ENCODE data around the gene BCL11A. TPM values are rescaled to one million over a fixed set of nuclear protein-coding genes. Genes with fewer than 3 reads are reported as not detected.

The BCL11A gene
- total and polyA plus RNA-seq, 9 donors, result 0.81 to 5.7 (median 3.2) TPM; not detected in 1

GRCh38 chr2:60474301-60474700, 79.2 kb downstream of the BCL11A start:
- Histone ChIP-seq H3K4me1 (ENCODE audit: insufficient read depth) (no peaks in the 10 kb centered on the region), H3K36me3 (no peaks in the 10 kb centered on the region), H3K27me3 (no peaks in the 10 kb centered on the region), H3K4me3 (no peak overlapping the region), H3K9me3 (no peaks in the 10 kb centered on the region), H3K27ac (no peak overlapping the region)
- intact Hi-C loops (cut with DNase I), result no loop called here
- TF ChIP-seq POLR2A (IDR thresholded peaks at IDR 0.05), result no peak
- TF ChIP-seq EP300 (IDR thresholded peaks at IDR 0.05), result no peak
- TF ChIP-seq, protein P1, sequence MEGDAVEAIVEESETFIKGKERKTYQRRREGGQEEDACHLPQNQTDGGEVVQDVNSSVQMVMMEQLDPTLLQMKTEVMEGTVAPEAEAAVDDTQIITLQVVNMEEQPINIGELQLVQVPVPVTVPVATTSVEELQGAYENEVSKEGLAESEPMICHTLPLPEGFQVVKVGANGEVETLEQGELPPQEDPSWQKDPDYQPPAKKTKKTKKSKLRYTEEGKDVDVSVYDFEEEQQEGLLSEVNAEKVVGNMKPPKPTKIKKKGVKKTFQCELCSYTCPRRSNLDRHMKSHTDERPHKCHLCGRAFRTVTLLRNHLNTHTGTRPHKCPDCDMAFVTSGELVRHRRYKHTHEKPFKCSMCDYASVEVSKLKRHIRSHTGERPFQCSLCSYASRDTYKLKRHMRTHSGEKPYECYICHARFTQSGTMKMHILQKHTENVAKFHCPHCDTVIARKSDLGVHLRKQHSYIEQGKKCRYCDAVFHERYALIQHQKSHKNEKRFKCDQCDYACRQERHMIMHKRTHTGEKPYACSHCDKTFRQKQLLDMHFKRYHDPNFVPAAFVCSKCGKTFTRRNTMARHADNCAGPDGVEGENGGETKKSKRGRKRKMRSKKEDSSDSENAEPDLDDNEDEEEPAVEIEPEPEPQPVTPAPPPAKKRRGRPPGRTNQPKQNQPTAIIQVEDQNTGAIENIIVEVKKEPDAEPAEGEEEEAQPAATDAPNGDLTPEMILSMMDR (IDR thresholded peaks at IDR 0.05), result no peak
- DNase-seq, result no peak
- WGBS, 3 donors, result 71 to 76% (median 71%) methylated on average over 2 of the region's 2 CpGs

- H3K4me1 ChIP-seq (ENCODE audit: insufficient read depth), result no peaks in the 10 kb centered on the region
- no peaks in the 10 kb centered on the region for H3K36me3 ChIP-seq
- TF ChIP-seq, protein P1 (IDR thresholded peaks at IDR 0.05), result no peak
- TF ChIP-seq EP300 (IDR thresholded peaks at IDR 0.05) (no peak), POLR2A (IDR thresholded peaks at IDR 0.05) (no peak)
- 91 to 93% (median 92%) methylated on average over 3 of the region's 3 CpGs for WGBS, 3 donors
- no peaks in the 10 kb centered on the region for H3K27me3 ChIP-seq
- intact Hi-C loops (cut with DNase I), result no loop called here
- H3K27ac ChIP-seq, result no peak overlapping the region
- DNase-seq, result no peak
- H3K9me3 ChIP-seq, result no peaks in the 10 kb centered on the region
- no peak overlapping the region for H3K4me3 ChIP-seq
Observed at GRCh38 chr2:60473546-60473945, 79.9 kb downstream of the BCL11A start.

GRCh38 chr2:60472663-60473289, 80.7 kb downstream of the BCL11A start:
- Histone ChIP-seq H3K36me3 (no peaks in the 10 kb centered on the region), H3K27ac (no peak overlapping the region), H3K4me1 (ENCODE audit: insufficient read depth) (no peaks in the 10 kb centered on the region), H3K27me3 (no peaks in the 10 kb centered on the region), H3K9me3 (no peaks in the 10 kb centered on the region), H3K4me3 (no peak overlapping the region)
- intact Hi-C loops (cut with DNase I), result no loop called here
- 89 to 91% (median 90%) methylated on average over 5 of the region's 5 CpGs for WGBS, 3 donors
- TF ChIP-seq EP300 (IDR thresholded peaks at IDR 0.05), result no peak
- no peak for TF ChIP-seq POLR2A (IDR thresholded peaks at IDR 0.05)
- TF ChIP-seq, protein P1 (IDR thresholded peaks at IDR 0.05), result no peak
- DNase-seq, result no peak

GRCh38 chr2:60472041-60472440, 81.4 kb downstream of the BCL11A start:
- no peaks in the 10 kb centered on the region for H3K9me3 ChIP-seq
- no peaks in the 10 kb centered on the region for H3K36me3 ChIP-seq
- H3K4me3 ChIP-seq, result no peak overlapping the region
- H3K4me1 ChIP-seq (ENCODE audit: insufficient read depth), result no peaks in the 10 kb centered on the region
- no peak overlapping the region for H3K27ac ChIP-seq
- no peak for TF ChIP-seq EP300 (IDR thresholded peaks at IDR 0.05)
- H3K27me3 ChIP-seq, result no peaks in the 10 kb centered on the region
- intact Hi-C loops (cut with DNase I), result no loop called here
- WGBS, 3 donors, result 86 to 93% (median 90%) methylated on average over 5 of the region's 5 CpGs
- DNase-seq, result no peak

DNA sequence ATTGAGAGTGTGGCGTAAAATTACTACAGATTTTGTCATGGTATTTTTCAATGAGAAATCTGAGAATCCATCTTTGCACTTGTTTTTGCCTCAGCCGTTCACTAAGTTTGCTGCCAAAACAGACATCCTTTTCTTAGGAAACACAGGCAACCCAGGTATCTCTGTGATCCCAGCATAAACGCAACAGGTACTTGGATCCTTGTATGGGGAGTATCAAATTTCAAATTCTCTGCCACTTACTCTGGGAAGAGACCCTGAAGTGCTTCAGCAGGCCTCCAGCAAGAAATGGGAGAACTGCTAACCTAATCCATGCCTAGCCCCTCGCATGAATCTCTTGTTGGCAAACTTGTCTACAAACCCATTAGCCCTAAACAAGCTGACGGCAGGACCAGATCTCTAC, 83.1 kb downstream of the BCL11A start:
- Histone ChIP-seq H3K9me3 (no peaks in the 10 kb centered on the region), H3K27ac (no peak overlapping the region), H3K36me3 (no peaks in the 10 kb centered on the region), H3K27me3 (no peaks in the 10 kb centered on the region), H3K4me3 (no peak overlapping the region), H3K4me1 (ENCODE audit: insufficient read depth) (no peaks in the 10 kb centered on the region)
- intact Hi-C loops (cut with DNase I), result no loop called here
- TF ChIP-seq POLR2A (IDR thresholded peaks at IDR 0.05) (no peak), EP300 (IDR thresholded peaks at IDR 0.05) (no peak)
- TF ChIP-seq, protein P1 (IDR thresholded peaks at IDR 0.05), result no peak
- DNase-seq, result no peak
- WGBS, 3 donors, result 75 to 86% (median 84%) methylated on average over 5 of the region's 5 CpGs
